Pancreas (tissue), 10 donors: Measurements from ENCODE around the gene LRRC14B. TPM values are rescaled to one million over a fixed set of nuclear protein-coding genes. Genes with fewer than 3 reads are reported as not detected.
A peak's percentile ranks its signal among the peaks of the same experiment; 100 is the strongest.
"Not testable (repeated sequence)": the region's sequence is repeated elsewhere in the genome, so short reads cannot be mapped to it uniquely, and the experiment has no call there.

Experiments used
- ATAC-seq, 4 donors: fragments of 200-7000 bp; cut with Tn5 transposase; one replicate each; pipeline versions ENCODE4 v1.8.0 to v1.9.1; 2020; ENCODE audit warnings: mild to moderate bottlenecking in 4 of 4, moderate library complexity in 4 of 4
- DNase-seq, 6 donors: peaks; one replicate each; pipeline ENCODE4 v3.0.0-alpha.2; 2020
- FAIRE-seq: peaks from 2 replicates; lab custom pipeline; 2012; peaks lifted over from hg19 to GRCh38; lab: Jason Lieb, UNC
- H3K27ac ChIP-seq, 4 donors: fragments of 200-600 bp; sonication (generic); 1 replicate in 3 of 4; 2 replicates in 1 of 4; pipeline versions ENCODE4 v1.5.0 to v1.8.0; 2020
- H3K27me3 ChIP-seq, 4 donors: fragments of 200-600 bp; one replicate each; pipeline ENCODE4 v1.8.0; 2021
- H3K36me3 ChIP-seq, 3 donors: fragments of 200-600 bp; sonication (generic) in 1 of 3; one replicate each; pipeline versions ENCODE4 v1.5.0 to v1.8.0; 2020 to 2021
- H3K4me1 ChIP-seq, 3 donors: fragments of 200-600 bp; one replicate each; pipeline ENCODE4 v1.8.0; 2021
- H3K4me3 ChIP-seq, 4 donors: fragments of 200-600 bp; sonication (generic) in 2 of 4; one replicate each; pipeline versions ENCODE4 v1.5.0 to v1.8.0; 2020 to 2021
- H3K9me3 ChIP-seq, 4 donors: fragments of 200-600 bp; one replicate each; pipeline ENCODE4 v1.8.0; 2021
- CTCF ChIP-seq, 4 donors: fragments of 200-600 bp; sonication (generic) in 3 of 4; IDR thresholded peaks; one replicate each; pipeline versions ENCODE4 v1.5.0 to v1.8.0; 2021; ENCODE audit warnings: antibody characterized with exemption in 4 of 4
- WGBS, 2 donors: extraction: QIAGEN DNeasy Blood & Tissue Kit; methylation state at CpG; one replicate each; pipeline ENCODE4 v1.1.7; 2013; 5-methylcytosine and 5-hydroxymethylcytosine counted together
- intact Hi-C, 3 donors: fragments of 100-400 bp; cut with DNase I; formaldehyde crosslinking; loops; one replicate each; pipeline versions ENCODE4 v1.11.1 to v1.14.2; 2022
- polyA plus RNA-seq, 2 donors: library from polyadenylated mRNA; stranded (reverse); fragments of 200-250 nt; gene quantifications; one replicate each; pipeline ENCODE4 v1.2.3, GENCODE V29; 2013
- total RNA-seq, 6 donors: library from RNA; stranded (reverse); fragmentation: NEBNext Ultra II Directional in 4 of 6; extraction: Animal tissue kit (Norgen Biotek cat#: 25700) in 4 of 6; gene quantifications; one replicate each; pipeline versions ENCODE4 v1.2.1 to v1.2.4, GENCODE V29; 2021 to 2023
- donor health status: healthy with polysubstance abuse.
- donor health status: DM: no; HTN: no; CAD: no; lungs with moderate emphysema.
- donor health status: DM: no; HTN: no; CAD: no.
- donor health status: control.
- donor health status: control.
- donor health status: Bipolar disorder and iron deficiency.
- donor health status: DM: yes; HTN: yes; CAD: no.
- donor health status: DM: no; HTN: no; CAD: no.
- donor health status: DM: no; HTN: no; CAD: no.
- donor health status: DM: yes; HTN: yes; CAD: no.

LRRC14B gene
- total and polyA plus RNA-seq, 8 donors, result not detected

GRCh38 chr5:218457-219291, 27.4 kb downstream of the LRRC14B start:
- FAIRE-seq, result no peak
- no peak for TF ChIP-seq CTCF (IDR thresholded peaks at IDR 0.05)
- Histone ChIP-seq H3K4me3 (peak overlapping the region; percentile 98 to 99 (median 98)), H3K9me3 (no peaks in the 10 kb centered on the region), H3K27me3 (no peaks in the 10 kb centered on the region), H3K27ac (peak overlapping the region; percentile 70 to 88 (median 80)), H3K4me1 (no peaks in the 10 kb centered on the region), H3K36me3 (no peaks in the 10 kb centered on the region)
- intact Hi-C loops, result no loop called here
- 0% methylated on average over 62 to 73 of the region's 73 CpGs for WGBS, 2 donors
- ATAC-seq, result peak; percentile 60 to 70 (median 64)
- peak; percentile 46 to 86 (median 60) for DNase-seq

GRCh38 chr5:219460-219863, 28.2 kb downstream of the LRRC14B start:
- Histone ChIP-seq H3K9me3 (no peaks in the 10 kb centered on the region), H3K4me3 (peak overlapping the region in 3 of 4 donors; percentile 98 to 99 (median 99)), H3K36me3 (peaks cover 0 to 6% (median 0%) of the 10 kb centered on the region in 3 donors), H3K27ac (peak overlapping the region in 2 of 4 donors; percentile 79 to 88), H3K4me1 (no peaks in the 10 kb centered on the region), H3K27me3 (no peaks in the 10 kb centered on the region)
- 10 to 12% methylated on average over 9 of the region's 9 CpGs for WGBS, 2 donors
- peak in 2 of 4 donors; percentile 15 to 18 for ATAC-seq
- intact Hi-C loops, result no loop called here
- DNase-seq, result no peak
- no peak for TF ChIP-seq CTCF (IDR thresholded peaks at IDR 0.05)
- FAIRE-seq, result no peak

GRCh38 chr5:219991-220390, 28.7 kb downstream of the LRRC14B start:
- Histone ChIP-seq H3K4me1 (no peaks in the 10 kb centered on the region), H3K27ac (peak overlapping the region in 2 of 4 donors; percentile 79 to 88), H3K36me3 (peaks cover 0 to 9% (median 0%) of the 10 kb centered on the region in 3 donors), H3K9me3 (no peaks in the 10 kb centered on the region), H3K27me3 (no peaks in the 10 kb centered on the region), H3K4me3 (peak overlapping the region in 3 of 4 donors; percentile 98 to 99 (median 99))
- no peak for TF ChIP-seq CTCF (IDR thresholded peaks at IDR 0.05)
- FAIRE-seq (no peak), DNase-seq (no peak), ATAC-seq (no peak)
- intact Hi-C loops, result no loop called here
- WGBS, 2 donors, result 14 to 22% methylated on average over 4 of the region's 4 CpGs

GRCh38 chr5:222951-223715, 31.8 kb downstream of the LRRC14B start:
- H3K4me3 ChIP-seq, H3K27me3 ChIP-seq, H3K9me3 ChIP-seq, intact Hi-C loops, H3K4me1 ChIP-seq, ATAC-seq, H3K27ac ChIP-seq, FAIRE-seq, DNase-seq: not testable (repeated sequence)
- 61 to 69% methylated on average over 6 of the region's 6 CpGs for WGBS, 2 donors
- peaks cover 0 to 40% (median 4%) of the 10 kb centered on the region in 3 donors for H3K36me3 ChIP-seq

- H3K27me3 ChIP-seq, result no peaks in the 10 kb centered on the region
- H3K4me3 ChIP-seq, result no peak overlapping the region
- no peak for FAIRE-seq
- no peaks in the 10 kb centered on the region for H3K4me1 ChIP-seq
- peaks cover 4 to 46% (median 5%) of the 10 kb centered on the region in 3 donors for H3K36me3 ChIP-seq
- H3K9me3 ChIP-seq, result no peaks in the 10 kb centered on the region
- no peak for TF ChIP-seq CTCF (IDR thresholded peaks at IDR 0.05)
- ATAC-seq, result no peak
- WGBS, 2 donors, result 70 to 83% methylated on average over 6 of the region's 6 CpGs
- no peak overlapping the region for H3K27ac ChIP-seq
- intact Hi-C loops, result no loop called here
- no peak for DNase-seq
Observed at GRCh38 chr5:223791-224190, 32.5 kb downstream of the LRRC14B start.
